HL-60 (cell line): Measurements from ENCODE around the gene PINK1.

ENCODE experiments used
- GABPA ChIP-seq: IDR thresholded peaks from 2 replicates; pipeline ENCODE4 v1.6.1; 2012; ENCODE audit warnings: low read depth
- POLR2AphosphoS5 ChIP-seq: IDR thresholded peaks from 2 replicates; pipeline ENCODE4 v1.6.1; 2012; ENCODE audit warnings: low read depth
- SPI1 ChIP-seq: IDR thresholded peaks from 2 replicates; pipeline ENCODE4 v1.6.1; 2012; ENCODE audit warnings: low read depth, mild to moderate bottlenecking, borderline replicate concordance
- TF ChIP-seq, protein P1 (sequence below): IDR thresholded peaks from one replicate; pipeline ENCODE4 v1.5.1; 2011; ENCODE audit warnings: low read length, control low read depth, inconsistent platforms; ENCODE audit not compliant: insufficient read depth
- TF ChIP-seq, protein P2 (sequence below): IDR thresholded peaks from 2 replicates; pipeline ENCODE4 v1.6.1; 2012; ENCODE audit warnings: low read depth; ENCODE audit not compliant: insufficient replicate concordance

DNA sequence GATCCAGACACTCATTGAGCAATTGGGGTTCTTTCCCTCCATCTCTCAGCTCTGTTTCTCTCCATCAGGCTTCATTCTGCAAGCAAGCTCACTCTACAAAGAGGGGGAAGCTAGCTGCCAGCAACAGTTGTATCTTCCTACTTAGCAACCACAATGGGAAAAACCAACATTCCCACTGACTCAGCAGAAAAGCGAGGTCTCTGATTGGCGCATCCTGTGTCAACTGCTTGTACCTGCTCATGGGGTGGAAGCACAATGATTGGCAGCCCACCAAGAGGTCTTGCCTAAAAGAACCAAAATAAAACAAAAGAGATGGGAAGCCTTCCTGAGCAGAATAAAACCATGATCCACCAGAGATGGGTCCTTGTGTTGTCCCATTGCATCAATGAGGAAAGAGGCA is 48.4 kb upstream of the PINK1 start:
- TF ChIP-seq, protein P1, sequence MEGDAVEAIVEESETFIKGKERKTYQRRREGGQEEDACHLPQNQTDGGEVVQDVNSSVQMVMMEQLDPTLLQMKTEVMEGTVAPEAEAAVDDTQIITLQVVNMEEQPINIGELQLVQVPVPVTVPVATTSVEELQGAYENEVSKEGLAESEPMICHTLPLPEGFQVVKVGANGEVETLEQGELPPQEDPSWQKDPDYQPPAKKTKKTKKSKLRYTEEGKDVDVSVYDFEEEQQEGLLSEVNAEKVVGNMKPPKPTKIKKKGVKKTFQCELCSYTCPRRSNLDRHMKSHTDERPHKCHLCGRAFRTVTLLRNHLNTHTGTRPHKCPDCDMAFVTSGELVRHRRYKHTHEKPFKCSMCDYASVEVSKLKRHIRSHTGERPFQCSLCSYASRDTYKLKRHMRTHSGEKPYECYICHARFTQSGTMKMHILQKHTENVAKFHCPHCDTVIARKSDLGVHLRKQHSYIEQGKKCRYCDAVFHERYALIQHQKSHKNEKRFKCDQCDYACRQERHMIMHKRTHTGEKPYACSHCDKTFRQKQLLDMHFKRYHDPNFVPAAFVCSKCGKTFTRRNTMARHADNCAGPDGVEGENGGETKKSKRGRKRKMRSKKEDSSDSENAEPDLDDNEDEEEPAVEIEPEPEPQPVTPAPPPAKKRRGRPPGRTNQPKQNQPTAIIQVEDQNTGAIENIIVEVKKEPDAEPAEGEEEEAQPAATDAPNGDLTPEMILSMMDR: no peak
- no peak for TF ChIP-seq POLR2AphosphoS5
- TF ChIP-seq, protein P2, sequence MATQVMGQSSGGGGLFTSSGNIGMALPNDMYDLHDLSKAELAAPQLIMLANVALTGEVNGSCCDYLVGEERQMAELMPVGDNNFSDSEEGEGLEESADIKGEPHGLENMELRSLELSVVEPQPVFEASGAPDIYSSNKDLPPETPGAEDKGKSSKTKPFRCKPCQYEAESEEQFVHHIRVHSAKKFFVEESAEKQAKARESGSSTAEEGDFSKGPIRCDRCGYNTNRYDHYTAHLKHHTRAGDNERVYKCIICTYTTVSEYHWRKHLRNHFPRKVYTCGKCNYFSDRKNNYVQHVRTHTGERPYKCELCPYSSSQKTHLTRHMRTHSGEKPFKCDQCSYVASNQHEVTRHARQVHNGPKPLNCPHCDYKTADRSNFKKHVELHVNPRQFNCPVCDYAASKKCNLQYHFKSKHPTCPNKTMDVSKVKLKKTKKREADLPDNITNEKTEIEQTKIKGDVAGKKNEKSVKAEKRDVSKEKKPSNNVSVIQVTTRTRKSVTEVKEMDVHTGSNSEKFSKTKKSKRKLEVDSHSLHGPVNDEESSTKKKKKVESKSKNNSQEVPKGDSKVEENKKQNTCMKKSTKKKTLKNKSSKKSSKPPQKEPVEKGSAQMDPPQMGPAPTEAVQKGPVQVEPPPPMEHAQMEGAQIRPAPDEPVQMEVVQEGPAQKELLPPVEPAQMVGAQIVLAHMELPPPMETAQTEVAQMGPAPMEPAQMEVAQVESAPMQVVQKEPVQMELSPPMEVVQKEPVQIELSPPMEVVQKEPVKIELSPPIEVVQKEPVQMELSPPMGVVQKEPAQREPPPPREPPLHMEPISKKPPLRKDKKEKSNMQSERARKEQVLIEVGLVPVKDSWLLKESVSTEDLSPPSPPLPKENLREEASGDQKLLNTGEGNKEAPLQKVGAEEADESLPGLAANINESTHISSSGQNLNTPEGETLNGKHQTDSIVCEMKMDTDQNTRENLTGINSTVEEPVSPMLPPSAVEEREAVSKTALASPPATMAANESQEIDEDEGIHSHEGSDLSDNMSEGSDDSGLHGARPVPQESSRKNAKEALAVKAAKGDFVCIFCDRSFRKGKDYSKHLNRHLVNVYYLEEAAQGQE: no peak
- no peak for TF ChIP-seq GABPA
- TF ChIP-seq SPI1: no peak
